IMR-90 (cell line): Measurements from ENCODE around the gene QARS1.

Source experiments
- POLR2A ChIP-seq: IDR thresholded peaks from 2 replicates; pipeline ENCODE4 v1.6.1; 2012; ENCODE audit warnings: mild to moderate bottlenecking, low read depth, low read length
- TF ChIP-seq, protein P1 (sequence below): conservative IDR thresholded peaks from 2 replicates; pipeline ENCODE4 v1.5.1; 2012; ENCODE audit warnings: mild to moderate bottlenecking, low read depth, low read length, improper control_type of control experiment

DNA sequence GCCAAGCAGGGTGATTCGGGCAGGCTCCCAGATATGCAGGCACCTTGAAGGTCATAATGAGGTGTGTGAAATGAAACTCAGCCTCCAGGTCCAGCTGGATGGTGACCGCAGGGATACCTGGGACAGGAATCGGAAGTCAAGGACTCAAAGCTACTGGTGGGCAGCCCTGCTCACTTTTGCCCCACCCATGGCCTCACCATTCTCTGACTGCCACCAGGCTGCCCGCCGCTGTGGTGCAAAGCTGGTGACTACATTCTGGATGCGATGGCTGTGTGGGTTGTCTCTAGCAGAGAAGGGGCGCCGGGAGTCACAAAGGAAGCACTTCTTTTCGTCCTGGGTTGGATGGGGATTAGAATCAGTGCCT lies 27.5 kb upstream of the QARS1 start:
- TF ChIP-seq, protein P1, sequence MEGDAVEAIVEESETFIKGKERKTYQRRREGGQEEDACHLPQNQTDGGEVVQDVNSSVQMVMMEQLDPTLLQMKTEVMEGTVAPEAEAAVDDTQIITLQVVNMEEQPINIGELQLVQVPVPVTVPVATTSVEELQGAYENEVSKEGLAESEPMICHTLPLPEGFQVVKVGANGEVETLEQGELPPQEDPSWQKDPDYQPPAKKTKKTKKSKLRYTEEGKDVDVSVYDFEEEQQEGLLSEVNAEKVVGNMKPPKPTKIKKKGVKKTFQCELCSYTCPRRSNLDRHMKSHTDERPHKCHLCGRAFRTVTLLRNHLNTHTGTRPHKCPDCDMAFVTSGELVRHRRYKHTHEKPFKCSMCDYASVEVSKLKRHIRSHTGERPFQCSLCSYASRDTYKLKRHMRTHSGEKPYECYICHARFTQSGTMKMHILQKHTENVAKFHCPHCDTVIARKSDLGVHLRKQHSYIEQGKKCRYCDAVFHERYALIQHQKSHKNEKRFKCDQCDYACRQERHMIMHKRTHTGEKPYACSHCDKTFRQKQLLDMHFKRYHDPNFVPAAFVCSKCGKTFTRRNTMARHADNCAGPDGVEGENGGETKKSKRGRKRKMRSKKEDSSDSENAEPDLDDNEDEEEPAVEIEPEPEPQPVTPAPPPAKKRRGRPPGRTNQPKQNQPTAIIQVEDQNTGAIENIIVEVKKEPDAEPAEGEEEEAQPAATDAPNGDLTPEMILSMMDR = no peak
- no peak for TF ChIP-seq POLR2A
